Body of pancreas (tissue), 4 donors: ENCODE measurements around the gene CD4.

ENCODE experiments used
- CTCF ChIP-seq, 7 experiments: fragments of 450-650 bp in 4 of 7; fragments of 200-600 bp in 3 of 7; sonication (generic) in 3 of 7; IDR thresholded peaks; one replicate each; pipeline ENCODE4 v1.5.1; 2016 to 2019; ENCODE audit warnings: antibody characterized with exemption in 7 of 7
- POLR2A ChIP-seq, 3 donors: fragments of 450-650 bp; IDR thresholded peaks; one replicate each; pipeline ENCODE4 v1.6.1; 2016; ENCODE audit warnings: antibody characterized with exemption in 3 of 3, mild to moderate bottlenecking in 2 of 3

- TF ChIP-seq CTCF (IDR thresholded peaks at IDR 0.05) (no peak), POLR2A (IDR thresholded peaks at IDR 0.05) (no peak)
Measured at GRCh38 chr12:6849976-6850560, 60.7 kb downstream of the CD4 start.
